ENCODE data around the gene USP47. TPM values are rescaled to one million over a fixed set of nuclear protein-coding genes. Genes with fewer than 3 reads are reported as not detected.

USP47 gene
- polyA plus RNA-seq, 5 donors = 82.0 to 123 (median 120) TPM

- DNase-seq = no peak
Observed at GRCh38 chr11:11864803-11865202, 23.0 kb downstream of the USP47 start.

- no peak for DNase-seq
Observed at GRCh38 chr11:11865449-11865848, 23.7 kb downstream of the USP47 start.

DNA sequence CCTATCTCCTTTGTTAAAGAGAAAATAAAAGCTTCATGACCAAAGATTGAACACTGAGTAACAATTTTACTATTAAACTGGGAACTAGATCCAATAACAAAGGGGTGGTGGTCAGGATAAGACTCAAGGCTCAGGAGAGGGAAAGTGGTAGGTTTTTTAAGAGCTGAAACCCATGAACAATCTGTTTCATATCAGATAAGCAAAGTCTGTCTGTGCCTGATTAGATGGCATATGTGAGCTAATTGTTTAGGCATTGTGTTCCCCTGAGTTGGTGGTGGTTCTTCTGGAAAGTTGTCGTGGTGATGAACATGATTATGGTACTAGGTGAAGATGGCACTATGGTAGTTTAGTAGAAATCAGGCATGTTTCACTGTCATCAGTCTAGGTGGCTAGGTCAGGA, 24.4 kb downstream of the USP47 start:
- no peak for DNase-seq

DNA sequence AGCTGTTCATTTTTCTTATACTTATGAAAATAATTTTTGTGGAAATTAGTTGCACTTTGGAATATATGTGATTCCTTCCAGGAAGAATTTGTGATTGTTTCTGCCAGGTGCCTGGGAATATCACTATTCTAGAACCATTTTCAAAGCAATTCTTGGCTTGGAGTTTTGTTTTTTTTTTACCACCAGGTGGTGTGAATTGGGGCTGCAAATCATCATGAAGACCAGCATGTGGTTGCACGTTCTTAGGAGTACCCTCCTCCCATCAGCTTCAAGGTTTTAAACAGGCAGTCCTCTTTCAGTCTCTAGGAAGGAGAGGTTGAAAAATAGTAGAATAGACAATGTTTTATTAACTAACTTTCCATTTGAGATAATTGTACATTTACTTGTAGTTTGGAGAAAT, 25.9 kb downstream of the USP47 start:
- DNase-seq = no peak

- DNase-seq = no peak
Observed at GRCh38 chr11:11871991-11872401, 30.2 kb downstream of the USP47 start.

GRCh38 chr11:11876458-11876857, 34.7 kb downstream of the USP47 start:
- no peak for DNase-seq

DNA sequence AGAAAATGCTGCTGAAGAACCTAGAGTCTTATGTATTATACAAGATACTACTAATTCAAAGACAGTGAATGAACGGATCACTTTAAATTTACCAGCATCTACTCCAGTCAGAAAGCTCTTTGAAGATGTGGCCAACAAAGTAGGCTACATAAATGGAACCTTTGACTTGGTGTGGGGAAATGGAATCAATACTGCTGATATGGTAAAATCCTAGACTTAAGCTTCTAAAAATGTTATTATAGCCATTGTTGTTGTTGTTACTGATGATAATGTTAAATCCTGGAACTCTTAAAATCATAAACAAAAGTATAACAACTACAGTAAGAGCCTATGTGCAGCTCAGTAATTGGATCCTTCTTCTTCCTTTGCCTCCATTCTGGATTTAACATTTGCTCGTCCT, 38.4 kb downstream of the USP47 start:
- DNase-seq = no peak

- no peak for DNase-seq
Observed at GRCh38 chr11:11882539-11882938, 40.8 kb downstream of the USP47 start.

GRCh38 chr11:11884351-11884750, 42.6 kb downstream of the USP47 start:
- no peak for DNase-seq

GRCh38 chr11:11884774-11885481, 43.2 kb downstream of the USP47 start:
- DNase-seq = no peak

GRCh38 chr11:11894486-11894885, 52.7 kb downstream of the USP47 start:
- DNase-seq = no peak

- DNase-seq = no peak
Observed at GRCh38 chr11:11895672-11896071, 53.9 kb downstream of the USP47 start.

DNA sequence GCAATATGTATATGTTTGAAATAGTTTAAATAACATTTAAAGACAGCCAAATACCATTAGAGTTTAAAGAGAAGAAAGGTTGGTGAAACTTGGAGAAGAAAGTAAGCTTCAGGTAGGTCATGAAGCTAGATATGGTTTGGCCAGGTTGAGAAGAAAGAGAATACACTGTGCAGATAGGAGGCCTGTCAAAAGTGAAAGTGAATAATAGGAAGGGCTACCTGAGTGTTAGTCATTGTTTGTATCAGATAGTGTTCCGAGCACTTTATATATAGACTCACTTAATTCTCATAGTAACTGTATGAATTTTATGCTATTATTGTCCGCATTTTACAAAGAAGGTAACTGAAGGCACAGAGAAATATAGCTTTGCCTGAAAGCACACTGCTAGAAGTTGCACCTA, 56.9 kb downstream of the USP47 start:
- DNase-seq = no peak

GRCh38 chr11:11899401-11899800, 57.6 kb downstream of the USP47 start:
- no peak for DNase-seq

GRCh38 chr11:11901929-11902328, 60.2 kb downstream of the USP47 start:
- DNase-seq = no peak

- no peak for DNase-seq
Observed at GRCh38 chr11:11909727-11910126, 68.0 kb downstream of the USP47 start.

GRCh38 chr11:11910541-11910940, 68.8 kb downstream of the USP47 start:
- no peak for DNase-seq

DNA sequence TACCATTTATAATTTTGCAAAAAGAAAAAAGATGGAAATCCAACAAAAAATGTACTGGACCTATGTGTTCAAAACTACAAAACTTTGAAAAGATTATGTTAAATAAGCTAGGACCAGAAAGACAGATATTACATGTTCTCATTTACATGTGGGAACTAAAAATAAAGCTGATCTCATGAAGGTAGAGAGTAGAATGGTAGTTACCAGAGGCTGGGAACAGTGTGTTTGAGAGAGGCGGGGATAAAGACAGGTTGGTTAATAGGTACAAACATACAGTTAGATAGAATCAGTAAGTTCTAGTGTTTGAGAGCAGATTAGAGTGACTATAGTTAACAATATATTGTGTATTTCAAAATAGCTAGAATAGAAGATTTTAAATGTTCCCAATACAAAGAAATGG, 71.6 kb downstream of the USP47 start:
- DNase-seq = no peak

GRCh38 chr11:11915625-11916024, 73.9 kb downstream of the USP47 start:
- no peak for DNase-seq

DNA sequence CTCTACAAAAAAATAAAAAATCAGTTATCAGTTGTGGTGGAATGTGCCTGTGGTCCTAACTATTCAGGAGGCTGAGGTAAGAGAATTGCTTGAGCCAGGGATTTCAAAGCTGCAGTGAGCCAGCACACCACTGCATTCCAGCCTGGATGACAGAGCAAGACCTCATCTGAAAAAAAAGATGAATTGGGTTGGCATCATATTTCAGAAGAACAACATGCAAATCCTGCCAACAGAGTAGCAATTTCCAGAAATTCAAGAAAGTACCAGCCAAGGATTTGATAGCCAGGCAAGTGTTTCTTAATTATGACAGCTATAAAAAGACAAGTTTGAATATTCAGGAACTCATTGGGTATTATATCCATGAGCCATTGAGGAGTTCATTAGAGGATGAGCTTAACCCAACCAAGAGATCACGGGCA, 75.2 kb downstream of the USP47 start:
- DNase-seq = no peak

- DNase-seq = no peak
Observed at GRCh38 chr11:11923828-11924227, 82.1 kb downstream of the USP47 start.

- DNase-seq = no peak
Observed at GRCh38 chr11:11929920-11930319, 88.1 kb downstream of the USP47 start.

DNA sequence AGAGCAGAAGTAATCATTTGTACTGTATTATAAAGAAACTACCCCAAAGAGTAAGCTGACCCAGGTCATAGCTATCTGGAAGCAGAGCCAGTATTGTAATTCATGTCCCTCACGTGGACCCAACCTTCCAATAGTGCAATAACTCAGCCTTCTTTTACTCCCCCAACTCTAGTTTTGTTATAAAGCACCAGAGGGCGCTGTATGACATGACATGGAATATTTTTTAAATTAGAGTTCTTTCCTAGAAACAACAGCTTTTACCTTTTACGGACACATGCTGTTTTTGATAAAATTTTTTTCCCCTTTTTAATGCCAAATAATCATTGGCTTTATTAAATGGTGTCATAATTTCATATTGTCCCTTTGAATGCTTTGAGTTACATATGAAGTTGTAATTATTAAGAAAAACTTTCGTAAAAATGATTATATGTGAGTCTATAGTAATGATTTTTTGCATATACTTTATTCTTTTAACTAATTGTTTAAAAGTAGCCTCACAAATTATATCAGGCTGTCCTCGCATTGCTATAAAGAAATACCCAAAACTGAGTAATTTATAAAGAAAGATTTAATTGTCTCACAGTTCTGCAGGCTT, 89.8 kb downstream of the USP47 start:
- DNase-seq = peak; percentile 38 to 45

DNA sequence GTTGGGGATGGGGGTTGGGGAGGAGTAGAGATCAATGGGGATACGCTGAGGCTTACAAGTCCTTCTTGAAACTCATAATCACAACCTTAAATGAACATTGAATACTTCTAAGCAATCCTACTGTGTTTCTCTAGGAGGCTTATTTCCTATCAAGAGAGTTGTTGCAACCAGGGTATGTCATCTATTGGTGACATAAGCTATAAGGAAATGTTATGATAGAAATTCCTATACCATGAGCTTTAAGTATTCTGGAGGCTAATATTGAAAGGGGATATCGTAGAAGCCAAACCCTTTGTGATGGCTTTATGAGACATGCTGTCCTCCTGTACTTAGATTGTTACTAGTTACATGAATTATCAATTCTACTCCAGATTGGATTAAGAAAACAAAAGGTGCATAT, 93.8 kb downstream of the USP47 start:
- DNase-seq = no peak
